DOHH2 (cell line): ENCODE results near the gene S100PBP.

Experiments
- EZH2phosphoT487 ChIP-seq: fragments of 200-600 bp; sonication (generic); IDR thresholded peaks from 2 replicates; pipeline ENCODE4 v1.6.1; 2017; ENCODE audit warnings: borderline replicate concordance, mild to moderate bottlenecking, antibody characterized with exemption, low read length, moderate library complexity, mixed read lengths
- TF ChIP-seq, protein P1 (sequence below): fragments of 200-600 bp; sonication (generic); IDR thresholded peaks from one replicate; pipeline ENCODE4 v1.5.1; 2014; ENCODE audit warnings: antibody characterized with exemption, mild to moderate bottlenecking, low read depth, low read length; ENCODE audit not compliant: poor library complexity, severe bottlenecking

DNA sequence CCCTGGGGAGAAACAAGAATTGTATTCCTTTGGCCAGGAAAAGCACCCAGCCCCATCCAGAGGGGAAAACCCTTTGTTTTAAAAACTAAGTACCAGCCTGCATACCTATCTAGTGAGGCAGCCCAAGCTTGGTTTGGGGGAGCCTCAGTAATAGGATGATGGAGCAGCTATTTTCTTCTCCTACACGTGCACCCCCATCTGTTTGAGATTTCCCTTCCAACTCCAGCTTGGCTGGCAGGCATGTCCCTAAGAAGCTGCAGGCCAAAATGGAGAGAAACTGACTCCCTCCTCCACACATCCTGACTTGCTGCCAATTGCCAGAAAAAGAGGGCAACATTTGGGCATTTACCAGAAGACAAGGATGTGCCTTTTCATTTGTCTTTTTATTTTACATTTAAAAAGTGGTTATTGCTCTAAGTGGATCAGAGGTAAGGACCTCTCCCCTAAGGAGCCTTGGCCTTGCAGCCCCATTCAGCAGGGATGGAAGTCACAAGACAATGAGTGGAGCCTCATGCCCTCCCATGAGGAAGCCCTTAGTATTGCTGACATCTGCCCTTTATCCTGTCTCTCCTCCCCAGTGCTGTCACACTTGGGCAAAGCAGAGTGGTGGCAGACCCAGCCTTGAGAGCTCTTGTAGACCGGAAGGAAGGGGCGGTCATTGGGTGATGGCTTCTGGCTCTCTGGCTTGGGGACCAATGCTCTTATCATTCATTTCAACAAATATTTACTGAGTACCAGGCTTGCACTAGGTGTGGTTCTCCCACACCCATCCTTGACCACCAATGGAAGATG is 44.6 kb downstream of the S100PBP start:
- TF ChIP-seq, protein P1, sequence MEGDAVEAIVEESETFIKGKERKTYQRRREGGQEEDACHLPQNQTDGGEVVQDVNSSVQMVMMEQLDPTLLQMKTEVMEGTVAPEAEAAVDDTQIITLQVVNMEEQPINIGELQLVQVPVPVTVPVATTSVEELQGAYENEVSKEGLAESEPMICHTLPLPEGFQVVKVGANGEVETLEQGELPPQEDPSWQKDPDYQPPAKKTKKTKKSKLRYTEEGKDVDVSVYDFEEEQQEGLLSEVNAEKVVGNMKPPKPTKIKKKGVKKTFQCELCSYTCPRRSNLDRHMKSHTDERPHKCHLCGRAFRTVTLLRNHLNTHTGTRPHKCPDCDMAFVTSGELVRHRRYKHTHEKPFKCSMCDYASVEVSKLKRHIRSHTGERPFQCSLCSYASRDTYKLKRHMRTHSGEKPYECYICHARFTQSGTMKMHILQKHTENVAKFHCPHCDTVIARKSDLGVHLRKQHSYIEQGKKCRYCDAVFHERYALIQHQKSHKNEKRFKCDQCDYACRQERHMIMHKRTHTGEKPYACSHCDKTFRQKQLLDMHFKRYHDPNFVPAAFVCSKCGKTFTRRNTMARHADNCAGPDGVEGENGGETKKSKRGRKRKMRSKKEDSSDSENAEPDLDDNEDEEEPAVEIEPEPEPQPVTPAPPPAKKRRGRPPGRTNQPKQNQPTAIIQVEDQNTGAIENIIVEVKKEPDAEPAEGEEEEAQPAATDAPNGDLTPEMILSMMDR: no peak
- TF ChIP-seq EZH2phosphoT487: no peak
